Nephron (organoid): ENCODE measurements around the gene OTUD5.
A peak's percentile ranks its signal among the peaks of the same experiment; 100 is the strongest.
"Not testable (repeated sequence)": the region's sequence is repeated elsewhere in the genome, so short reads cannot be mapped to it uniquely, and the experiment has no call there.

Experiments used
- H3K27ac Mint-ChIP-seq, 3 experiments: 2 replicates each; pipeline ENCODE4 v1.8.0; 2020; ENCODE audit warnings: mixed read lengths in 3 of 3, mild to moderate bottlenecking in 2 of 3, moderate library complexity in 1 of 3
- H3K27me3 Mint-ChIP-seq: 2 replicates; pipeline ENCODE4 v1.8.0; 2021; ENCODE audit warnings: low read depth, mild to moderate bottlenecking, moderate library complexity, mixed read lengths
- H3K36me3 Mint-ChIP-seq: 2 replicates; pipeline ENCODE4 v1.8.0; 2020; ENCODE audit warnings: low read depth, mixed read lengths
- H3K4me1 Mint-ChIP-seq: 2 replicates; pipeline ENCODE4 v1.8.0; 2020; ENCODE audit warnings: mixed read lengths
- H3K4me3 Mint-ChIP-seq, 3 experiments: 2 replicates each; pipeline ENCODE4 v1.8.0; 2020; ENCODE audit warnings: mild to moderate bottlenecking in 3 of 3, mixed read lengths in 3 of 3, moderate library complexity in 2 of 3
- H3K9me3 Mint-ChIP-seq: 2 replicates; pipeline ENCODE4 v1.8.0; 2020; ENCODE audit warnings: mixed read lengths
- CTCF ChIP-seq, 3 experiments: fragments of 200-600 bp; sonication (generic); IDR thresholded peaks; one replicate each; pipeline ENCODE4 v1.5.0; 2021; ENCODE audit warnings: antibody characterized with exemption in 3 of 3; ENCODE audit not compliant: unreplicated experiment in 3 of 3

Gene OTUD5

DNA sequence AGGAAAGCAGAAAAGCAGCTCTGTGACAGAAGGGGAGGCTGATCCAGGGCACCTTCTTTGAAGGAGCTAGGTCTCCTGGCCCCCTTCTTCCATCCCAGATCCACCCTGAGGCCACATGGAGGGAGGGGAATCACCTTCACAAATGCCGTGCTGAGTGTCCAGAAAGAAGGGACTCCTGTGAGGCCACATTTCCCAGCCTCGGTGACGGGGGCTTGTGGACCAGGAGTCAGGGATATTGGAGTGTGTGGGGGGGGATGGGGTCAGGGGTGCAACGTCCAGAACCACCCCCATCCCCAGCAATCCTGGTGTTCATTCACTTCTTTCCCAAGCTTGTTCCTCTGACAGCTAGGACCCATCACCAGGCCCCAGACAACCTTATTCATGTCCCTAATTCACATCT lies 64.5 kb downstream of the OTUD5 start:
- Mint-ChIP-seq H3K4me1 (peaks cover 26% of the 10 kb centered on the region), H3K4me3 (peak overlapping the region; percentile 70 to 78 (median 75)), H3K36me3 (peaks cover 10% of the 10 kb centered on the region), H3K9me3 (peaks cover 13% of the 10 kb centered on the region), H3K27me3 (no peaks in the 10 kb centered on the region), H3K27ac (no peak overlapping the region)
- TF ChIP-seq CTCF (IDR thresholded peaks at IDR 0.05; ENCODE audit: unreplicated experiment in 3 of 3) = no peak

DNA sequence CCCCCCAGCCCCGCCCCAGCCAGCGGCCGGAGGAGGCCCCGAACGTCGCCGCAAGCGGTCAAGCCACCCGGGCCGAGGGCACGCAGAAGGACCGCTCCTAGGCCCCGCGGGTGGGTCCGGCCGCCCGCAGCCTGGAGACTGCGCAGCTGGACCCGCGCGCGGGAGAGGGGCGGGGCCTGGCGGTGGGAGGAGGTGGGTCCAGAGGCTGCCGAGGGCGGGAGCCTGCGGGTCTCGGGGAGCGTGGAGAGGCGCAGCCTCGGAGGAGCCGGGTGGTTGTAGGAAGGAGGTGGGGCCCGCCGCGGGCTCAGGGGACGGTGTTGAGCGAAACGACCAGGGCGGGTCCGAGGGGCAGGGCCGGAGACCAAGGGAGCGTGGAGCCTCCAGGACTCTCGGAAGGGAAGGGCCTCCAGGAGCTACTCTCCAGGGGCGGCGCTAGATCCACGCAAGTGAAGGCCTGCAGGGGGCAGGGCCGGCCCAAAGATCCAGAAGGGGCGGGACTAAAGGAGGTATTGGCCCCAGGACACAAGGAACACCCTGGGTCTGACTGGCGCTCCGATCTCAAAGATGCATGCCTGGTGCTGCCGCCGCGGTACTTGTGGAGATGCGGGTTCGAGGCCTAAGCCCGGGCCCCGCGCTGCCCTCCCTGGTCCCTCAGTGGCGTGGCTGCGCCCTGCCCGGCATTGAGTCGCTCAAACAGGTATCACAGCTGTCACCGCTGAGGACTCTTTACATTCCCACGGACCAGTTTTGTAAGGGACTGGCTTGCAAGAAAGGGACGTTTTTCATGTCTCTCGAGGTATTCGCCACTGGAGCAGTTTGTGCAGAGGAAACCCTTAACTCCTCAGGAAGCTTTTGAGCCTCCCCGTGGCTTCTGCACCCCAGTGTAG lies 65.8 kb downstream of the OTUD5 start:
- Mint-ChIP-seq H3K4me1 (peaks cover 20% of the 10 kb centered on the region), H3K9me3 (peaks cover 13% of the 10 kb centered on the region), H3K27ac (peak overlapping the region in 2 of 3 experiments; percentile 30 to 48), H3K4me3 (peak overlapping the region; percentile 75 to 81 (median 80)), H3K27me3 (no peaks in the 10 kb centered on the region), H3K36me3 (peaks cover 10% of the 10 kb centered on the region)
- peak; percentile 21 to 50 (median 38) for TF ChIP-seq CTCF (IDR thresholded peaks at IDR 0.05; ENCODE audit: unreplicated experiment in 3 of 3)

GRCh38 chrX:48890934-48891401 lies 66.4 kb downstream of the OTUD5 start:
- Mint-ChIP-seq H3K27ac (peak overlapping the region; percentile 64 to 87 (median 83)), H3K36me3 (peaks cover 10% of the 10 kb centered on the region), H3K4me3 (peak overlapping the region; percentile 85 to 89 (median 85)), H3K27me3 (no peaks in the 10 kb centered on the region), H3K4me1 (peaks cover 17% of the 10 kb centered on the region), H3K9me3 (peaks cover 16% of the 10 kb centered on the region)
- no peak for TF ChIP-seq CTCF (IDR thresholded peaks at IDR 0.05; ENCODE audit: unreplicated experiment in 3 of 3)

DNA sequence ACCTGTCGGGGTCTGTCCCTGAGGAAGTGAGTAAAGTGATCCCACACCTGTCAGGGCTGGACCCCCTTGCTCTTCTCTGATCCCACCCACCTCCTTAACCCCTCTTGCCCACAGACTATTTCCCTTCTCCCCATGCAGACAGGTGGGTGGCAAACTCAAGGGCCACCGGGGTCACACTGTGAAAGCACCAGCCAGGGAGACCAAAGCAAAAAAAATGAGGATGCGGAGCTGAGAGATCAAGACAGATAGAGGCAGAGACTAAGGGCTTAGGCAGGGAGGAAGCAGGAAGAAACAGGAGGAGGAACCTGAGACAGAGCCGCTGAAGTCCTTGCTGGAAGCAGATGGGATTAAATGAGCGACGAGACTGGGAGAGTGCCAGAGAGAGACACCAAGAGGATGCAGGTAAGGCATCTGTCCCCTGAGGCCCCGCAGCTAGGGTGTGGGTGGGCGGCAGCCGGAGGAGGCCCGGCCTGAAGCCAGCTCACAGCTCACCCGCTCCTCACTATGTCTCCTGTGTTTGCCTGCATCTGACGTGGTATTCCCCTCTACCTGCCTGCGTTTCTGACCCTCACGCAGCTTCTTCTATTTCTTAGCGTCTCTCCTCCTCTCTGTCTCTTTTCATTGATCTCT lies 67.0 kb downstream of the OTUD5 start:
- peak overlapping the region; percentile 85 to 89 (median 85) for H3K4me3 Mint-ChIP-seq
- H3K27me3 Mint-ChIP-seq = no peaks in the 10 kb centered on the region
- peaks cover 14% of the 10 kb centered on the region for H3K4me1 Mint-ChIP-seq
- peaks cover 16% of the 10 kb centered on the region for H3K9me3 Mint-ChIP-seq
- H3K36me3 Mint-ChIP-seq = peaks cover 8% of the 10 kb centered on the region
- H3K27ac Mint-ChIP-seq = peak overlapping the region; percentile 64 to 87 (median 83)
- TF ChIP-seq CTCF (IDR thresholded peaks at IDR 0.05; ENCODE audit: unreplicated experiment in 3 of 3) = no peak

DNA sequence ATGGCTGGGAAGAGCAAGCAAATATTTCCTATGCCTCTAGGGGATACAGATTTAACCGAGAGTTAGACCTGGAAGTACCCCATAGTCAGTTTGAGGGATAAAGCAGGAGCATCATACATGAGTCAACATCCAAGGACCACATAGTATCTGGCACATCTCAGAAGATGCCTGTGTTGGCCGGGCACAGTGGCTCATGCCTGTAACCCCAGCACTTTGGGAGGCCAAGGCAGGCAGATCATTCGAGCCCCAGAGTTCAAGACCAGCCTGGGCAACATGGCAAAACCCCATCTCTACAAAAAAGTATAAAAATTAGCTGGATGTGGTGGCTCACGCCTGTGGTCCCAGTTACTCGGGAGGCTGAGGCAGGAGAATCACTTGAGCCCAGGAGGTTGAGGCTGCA lies 70.8 kb downstream of the OTUD5 start:
- H3K4me3 Mint-ChIP-seq, H3K27ac Mint-ChIP-seq, H3K27me3 Mint-ChIP-seq, H3K36me3 Mint-ChIP-seq, H3K4me1 Mint-ChIP-seq: not testable (repeated sequence)
- H3K9me3 Mint-ChIP-seq = peaks cover 13% of the 10 kb centered on the region

DNA sequence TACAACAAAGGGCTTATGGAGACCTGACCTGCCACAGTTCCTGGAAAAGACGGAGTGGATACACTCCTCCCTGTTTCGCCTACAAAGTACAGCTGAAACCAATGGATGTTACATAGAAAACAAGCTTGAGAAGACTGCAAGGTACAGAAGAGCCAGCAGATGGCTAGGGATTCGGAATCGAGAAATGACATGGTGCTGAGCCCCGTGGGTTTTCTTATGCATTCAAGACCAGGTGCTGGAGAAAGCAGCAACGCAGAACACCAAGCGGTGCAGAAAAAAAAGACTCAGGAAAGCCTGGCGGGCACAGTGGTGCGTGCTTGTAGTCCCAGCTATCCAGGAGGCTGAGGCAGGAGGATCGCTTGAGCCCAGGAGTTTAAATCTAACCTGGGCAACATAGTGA lies 73.7 kb downstream of the OTUD5 start:
- Mint-ChIP-seq H3K9me3 (peaks cover 3% of the 10 kb centered on the region), H3K36me3 (no peaks in the 10 kb centered on the region), H3K27me3 (no peaks in the 10 kb centered on the region), H3K4me3 (no peak overlapping the region), H3K27ac (no peak overlapping the region), H3K4me1 (no peaks in the 10 kb centered on the region)
- TF ChIP-seq CTCF (IDR thresholded peaks at IDR 0.05; ENCODE audit: unreplicated experiment in 3 of 3) = no peak

GRCh38 chrX:48876944-48877343 lies 80.5 kb downstream of the OTUD5 start:
- H3K36me3 Mint-ChIP-seq, H3K27me3 Mint-ChIP-seq, H3K4me1 Mint-ChIP-seq: not testable (repeated sequence)

More at GRCh38 chrX:48876944-48877343, 80.5 kb downstream of the OTUD5 start:
- not testable (repeated sequence) for H3K9me3 Mint-ChIP-seq, H3K27ac Mint-ChIP-seq, H3K4me3 Mint-ChIP-seq
